Epithelial cell of proximal tubule (primary cell): ENCODE results near the gene ATG16L2. TPM values are rescaled to one million over a fixed set of nuclear protein-coding genes. Genes with fewer than 3 reads are reported as not detected.

ENCODE experiments used
- DNase-seq: peaks from one replicate; pipeline ENCODE4 v3.0.0-alpha.2; 2011; ENCODE audit warnings: low read depth
- H3K4me3 ChIP-seq: 2 replicates; pipeline ENCODE4 v1.5.1; 2011; ENCODE audit warnings: low read depth, mild to moderate bottlenecking, low read length
- CTCF ChIP-seq: conservative IDR thresholded peaks from 2 replicates; pipeline ENCODE4 v1.5.1; 2012; ENCODE audit warnings: low read depth, mild to moderate bottlenecking, low read length
- total RNA-seq: library from RNA; depleted of rRNA; stranded (reverse); fragments of >200 nt; gene quantifications from 2 replicates; pipeline ENCODE4 v1.2.3, GENCODE V29; 2015

Gene ATG16L2
- total RNA-seq, 1 donor from 2014 or later, result 40.1 TPM

GRCh38 chr11:72838691-72839305 is 24.6 kb downstream of the ATG16L2 start:
- DNase-seq, result no peak
- no peak for TF ChIP-seq CTCF
- no peak overlapping the region for H3K4me3 ChIP-seq

GRCh38 chr11:72840780-72841179 is 26.6 kb downstream of the ATG16L2 start:
- peak; percentile 39 for DNase-seq
- no peak for TF ChIP-seq CTCF
- no peak overlapping the region for H3K4me3 ChIP-seq

GRCh38 chr11:72841397-72841796 is 27.2 kb downstream of the ATG16L2 start:
- no peak for TF ChIP-seq CTCF
- no peak overlapping the region for H3K4me3 ChIP-seq
- DNase-seq, result no peak

GRCh38 chr11:72842126-72842525 is 27.9 kb downstream of the ATG16L2 start:
- no peak for DNase-seq

GRCh38 chr11:72842653-72843330 is 28.6 kb downstream of the ATG16L2 start:
- no peak for DNase-seq
- TF ChIP-seq CTCF, result no peak
- no peak overlapping the region for H3K4me3 ChIP-seq

More at GRCh38 chr11:72842126-72842525, 27.9 kb downstream of the ATG16L2 start:
- H3K4me3 ChIP-seq, result no peak overlapping the region
- no peak for TF ChIP-seq CTCF

- TF ChIP-seq CTCF, result no peak
- DNase-seq, result no peak
- no peak overlapping the region for H3K4me3 ChIP-seq
These were observed 30.1 kb downstream of the ATG16L2 start for GRCh38 chr11:72844356-72844755.
